ENCODE measurements around the gene SUGP1. TPM values are rescaled to one million over a fixed set of nuclear protein-coding genes. Genes with fewer than 3 reads are reported as not detected.

SUGP1 gene
- polyA plus RNA-seq, 1 experiment = 34.1 TPM

- no peak for DNase-seq (ENCODE audit: low read depth)
- ChIA-PET POLR2A (no interaction called here), CTCF (interaction anchor here (0.6 kb wide), 1 partner anchor 128 kb away, joined by 3 read pairs; no protein-coding TSS in a partner anchor)
Measured at GRCh38 chr19:19267305-19267704, 53.0 kb downstream of the SUGP1 start.

GRCh38 chr19:19263886-19264487 is 56.3 kb downstream of the SUGP1 start:
- POLR2A ChIA-PET = no interaction called here

More at GRCh38 chr19:19267305-19267704, 53.0 kb downstream of the SUGP1 start:
- TF ChIP-seq CTCF (IDR thresholded peaks at IDR 0.05; ENCODE audit: insufficient read depth, low read depth, low read length) = no peak
- peaks cover 10% of the 10 kb centered on the region for H3K27me3 ChIP-seq (ENCODE audit: control insufficient read depth, insufficient read depth, low read length)
- H3K36me3 ChIP-seq (ENCODE audit: control insufficient read depth, insufficient read depth, low read length) = no peaks in the 10 kb centered on the region
- no peak overlapping the region for H3K4me3 ChIP-seq (ENCODE audit: low read depth, low read length)

GRCh38 chr19:19262190-19263057 is 57.9 kb downstream of the SUGP1 start:
- DNase-seq (ENCODE audit: low read depth) = no peak
- peaks cover 20% of the 10 kb centered on the region for H3K27me3 ChIP-seq (ENCODE audit: control insufficient read depth, insufficient read depth, low read length)
- POLR2A ChIA-PET = no interaction called here

More at GRCh38 chr19:19263886-19264487, 56.3 kb downstream of the SUGP1 start:
- TF ChIP-seq CTCF (IDR thresholded peaks at IDR 0.05; ENCODE audit: insufficient read depth, low read depth, low read length) = no peak
- no peak for DNase-seq (ENCODE audit: low read depth)
- Histone ChIP-seq H3K27me3 (ENCODE audit: control insufficient read depth, insufficient read depth, low read length) (peaks cover 20% of the 10 kb centered on the region), H3K36me3 (ENCODE audit: control insufficient read depth, insufficient read depth, low read length) (no peaks in the 10 kb centered on the region), H3K4me3 (ENCODE audit: low read depth, low read length) (no peak overlapping the region)
- CTCF ChIA-PET = no interaction called here

GRCh38 chr19:19261350-19262189 is 58.7 kb downstream of the SUGP1 start:
- TF ChIP-seq CTCF (IDR thresholded peaks at IDR 0.05; ENCODE audit: insufficient read depth, low read depth, low read length) = no peak
- ChIA-PET POLR2A (no interaction called here), CTCF (no interaction called here)
- no peak overlapping the region for H3K4me3 ChIP-seq (ENCODE audit: low read depth, low read length)
- H3K27me3 ChIP-seq (ENCODE audit: control insufficient read depth, insufficient read depth, low read length) = peaks cover 20% of the 10 kb centered on the region
- no peak for DNase-seq (ENCODE audit: low read depth)
- H3K36me3 ChIP-seq (ENCODE audit: control insufficient read depth, insufficient read depth, low read length) = no peaks in the 10 kb centered on the region

More at GRCh38 chr19:19262190-19263057, 57.9 kb downstream of the SUGP1 start:
- no peak for TF ChIP-seq CTCF (IDR thresholded peaks at IDR 0.05; ENCODE audit: insufficient read depth, low read depth, low read length)
- H3K4me3 ChIP-seq (ENCODE audit: low read depth, low read length) = no peak overlapping the region
- H3K36me3 ChIP-seq (ENCODE audit: control insufficient read depth, insufficient read depth, low read length) = no peaks in the 10 kb centered on the region
- CTCF ChIA-PET = no interaction called here
